ENCODE results near the gene PLXND1.

Gene PLXND1

DNA sequence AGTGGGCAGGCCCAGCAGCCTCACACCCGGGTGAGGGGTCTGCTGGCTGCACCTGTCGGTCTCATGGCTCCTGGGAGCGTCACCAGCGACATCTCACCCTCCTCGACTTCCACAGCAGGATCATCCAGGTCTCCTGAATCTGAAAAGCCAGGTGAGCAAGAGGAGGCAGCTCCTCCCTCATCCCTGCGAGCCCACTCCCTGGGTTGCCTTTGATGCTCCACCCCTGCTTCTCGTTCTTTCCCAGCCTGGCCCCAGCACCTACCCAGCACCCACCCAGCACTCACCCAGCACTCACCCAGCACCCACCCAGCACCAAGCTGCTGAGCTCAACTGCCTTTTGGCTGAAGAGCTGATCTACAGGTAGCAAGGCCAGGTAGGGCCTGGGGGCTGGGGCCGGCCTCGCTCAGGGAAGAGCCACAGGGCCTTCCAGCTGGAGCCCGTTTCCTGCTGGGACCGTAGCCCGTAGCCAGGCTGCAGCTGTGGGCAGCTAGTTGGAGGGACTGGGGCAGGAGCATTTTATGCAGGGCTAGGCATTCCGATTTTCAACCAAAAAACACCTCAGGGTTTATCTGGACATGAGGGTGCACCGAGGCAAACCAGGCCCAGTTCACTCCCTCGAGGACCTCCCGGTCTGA lies 63.2 kb downstream of the PLXND1 start, which contains the start of gene H1-8:
H1-8 (plus strand) TSS at position 20 of the 635 bp plus-strand sequence; CDS start at position 64, 44 bp downstream.
- no peak for DNase-seq

DNA sequence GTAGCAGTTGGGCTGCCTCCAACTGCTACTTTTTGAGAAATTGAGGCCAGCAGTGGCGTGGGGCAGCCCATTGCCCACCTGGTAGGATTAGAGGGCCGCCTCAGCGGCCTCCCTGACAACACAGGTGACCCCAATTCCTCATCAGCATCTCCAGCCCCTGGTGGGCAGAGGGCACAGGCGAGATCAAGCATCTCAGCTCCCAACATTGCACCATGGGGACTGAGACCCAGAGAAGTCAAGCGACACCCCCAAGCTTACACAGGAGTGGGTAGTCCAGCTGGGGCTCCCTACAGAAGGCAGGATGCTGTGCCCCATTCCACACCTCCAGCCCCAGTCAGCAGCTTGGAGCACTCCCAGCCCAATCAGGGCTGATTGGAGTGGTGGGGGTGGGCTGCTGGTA lies 63.7 kb downstream of the PLXND1 start:
- no peak for DNase-seq

DNA sequence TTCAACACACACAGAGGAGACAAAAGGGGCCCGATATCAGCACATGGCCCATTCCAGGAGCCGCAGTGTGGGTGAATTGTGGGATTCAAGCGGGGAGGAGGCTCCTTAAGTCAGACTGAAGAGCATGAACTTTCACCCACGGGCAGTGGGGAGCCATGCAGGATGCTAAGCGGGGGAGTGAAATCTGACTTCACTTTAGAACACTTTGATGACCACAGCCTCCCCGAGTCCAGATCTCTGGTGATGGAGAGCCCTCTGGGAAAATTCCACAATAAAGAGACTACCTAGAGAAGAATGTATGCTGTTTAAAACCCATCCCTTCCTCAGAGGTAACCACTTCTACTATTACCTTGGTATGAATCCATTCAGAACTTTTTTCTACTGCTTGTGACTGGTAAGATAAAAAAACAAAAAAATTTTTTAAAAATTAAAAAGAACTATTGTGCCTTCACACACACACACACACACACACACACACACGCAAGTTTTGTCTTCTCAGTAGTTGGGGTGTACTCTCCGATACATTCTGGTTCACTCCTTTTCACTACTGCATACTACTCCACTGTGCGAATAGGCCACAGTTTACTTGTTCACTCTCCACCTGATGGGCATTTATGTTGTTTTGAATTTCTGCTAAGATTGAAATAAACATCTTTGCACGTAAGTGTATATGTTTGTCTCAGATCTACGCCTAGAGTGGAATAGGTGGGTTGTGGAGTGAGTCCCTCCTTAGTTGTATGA lies 65.5 kb downstream of the PLXND1 start:
- no peak for DNase-seq

DNA sequence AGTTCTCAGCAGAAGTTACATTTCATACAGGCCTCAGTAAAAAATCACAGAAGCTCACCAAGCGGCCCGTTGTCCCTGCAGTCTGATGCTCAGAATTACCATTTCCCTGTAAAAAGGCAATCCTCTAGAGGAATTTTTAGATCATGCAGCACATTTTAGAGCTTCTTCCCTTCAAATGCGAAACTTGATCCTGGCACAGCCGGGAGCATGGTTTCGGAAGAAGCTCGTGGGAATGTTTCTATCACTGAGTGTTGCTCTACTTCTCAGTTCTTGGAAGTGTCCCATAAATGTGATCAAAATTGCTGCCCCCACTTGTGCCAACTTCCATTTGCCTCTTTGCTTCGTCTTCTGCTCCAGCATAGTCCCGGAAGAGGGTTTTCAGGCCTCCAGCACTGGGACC lies 67.3 kb downstream of the PLXND1 start:
- DNase-seq: no peak

DNA sequence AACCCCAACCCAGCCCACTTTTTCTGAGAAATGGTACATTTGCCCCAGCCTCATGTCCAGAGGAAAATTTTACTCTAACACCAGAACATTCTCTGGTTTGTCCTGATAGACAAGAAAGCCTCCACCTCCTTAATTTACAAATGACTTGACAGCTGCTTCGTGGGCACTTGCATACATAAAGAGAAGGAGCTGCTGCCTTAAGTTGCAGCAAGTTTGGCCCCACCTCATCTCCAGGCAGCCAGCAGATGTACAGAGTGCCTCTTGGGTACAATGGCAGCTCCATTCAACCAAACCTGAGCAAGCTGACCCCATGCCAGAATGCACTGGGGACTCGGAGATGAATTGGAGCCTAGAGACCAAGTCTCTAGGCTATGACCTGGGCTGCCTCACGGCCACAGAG lies 69.7 kb downstream of the PLXND1 start:
- no peak for DNase-seq

DNA sequence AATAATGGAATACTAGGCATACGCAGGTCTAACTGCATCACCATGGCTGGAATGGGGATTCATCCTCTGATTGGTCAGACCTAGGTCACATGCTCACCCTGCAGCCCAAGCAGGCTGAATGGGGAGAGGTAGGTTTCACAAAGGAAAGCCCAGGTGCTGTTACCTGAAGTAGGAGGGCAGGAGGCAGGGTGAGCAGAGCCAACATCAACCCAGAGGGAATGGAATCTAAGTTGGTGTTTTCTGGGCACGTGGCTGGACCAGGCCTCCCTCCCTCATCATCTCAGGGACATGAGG lies 70.2 kb downstream of the PLXND1 start:
- DNase-seq: no peak

DNA sequence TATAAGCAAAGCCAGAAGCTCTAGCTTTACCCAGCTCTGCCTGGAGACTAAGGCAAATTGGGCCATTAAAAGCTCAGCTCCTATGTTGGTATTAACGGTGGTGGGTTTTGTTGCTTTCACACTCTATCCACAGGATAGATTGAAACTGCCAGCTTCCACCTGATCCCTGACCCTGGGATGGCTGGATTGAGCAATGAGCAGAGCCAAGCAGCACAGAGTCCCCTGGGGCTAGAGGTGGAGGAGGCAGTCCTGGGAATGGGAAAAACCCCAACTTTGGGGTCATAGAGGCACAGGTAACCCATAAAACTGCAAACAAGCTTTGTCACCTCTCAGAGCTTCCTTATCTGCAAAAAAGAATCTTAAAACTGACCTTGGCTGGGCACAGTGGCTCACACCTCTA lies 71.4 kb downstream of the PLXND1 start:
- no peak for DNase-seq

DNA sequence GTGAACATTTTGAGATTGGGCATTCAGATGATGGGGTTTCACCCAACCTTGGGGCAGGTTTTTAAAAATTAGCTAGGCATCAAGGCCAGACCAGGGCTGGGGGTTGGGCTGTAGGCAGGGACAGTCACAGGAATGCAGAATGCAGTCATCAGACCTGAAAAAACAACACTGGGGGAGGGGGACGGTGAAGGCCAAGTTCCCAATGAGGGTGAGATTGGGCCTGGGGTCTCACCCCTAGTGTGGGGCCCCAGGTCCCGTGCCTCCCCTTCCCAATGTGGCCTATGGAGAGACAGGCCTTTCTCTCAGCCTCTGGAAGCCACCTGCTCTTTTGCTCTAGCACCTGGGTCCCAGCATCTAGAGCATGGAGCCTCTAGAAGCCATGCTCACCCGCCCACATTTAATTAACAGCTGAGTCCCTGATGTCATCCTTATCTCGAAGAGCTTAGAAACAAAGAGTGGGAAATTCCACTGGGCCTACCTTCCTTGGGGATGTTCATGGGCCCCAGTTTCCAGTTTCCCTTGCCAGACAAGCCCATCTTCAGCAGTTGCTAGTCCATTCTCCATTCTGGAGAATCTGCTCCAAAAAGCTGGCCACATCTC lies 71.9 kb downstream of the PLXND1 start:
- DNase-seq: no peak

DNA sequence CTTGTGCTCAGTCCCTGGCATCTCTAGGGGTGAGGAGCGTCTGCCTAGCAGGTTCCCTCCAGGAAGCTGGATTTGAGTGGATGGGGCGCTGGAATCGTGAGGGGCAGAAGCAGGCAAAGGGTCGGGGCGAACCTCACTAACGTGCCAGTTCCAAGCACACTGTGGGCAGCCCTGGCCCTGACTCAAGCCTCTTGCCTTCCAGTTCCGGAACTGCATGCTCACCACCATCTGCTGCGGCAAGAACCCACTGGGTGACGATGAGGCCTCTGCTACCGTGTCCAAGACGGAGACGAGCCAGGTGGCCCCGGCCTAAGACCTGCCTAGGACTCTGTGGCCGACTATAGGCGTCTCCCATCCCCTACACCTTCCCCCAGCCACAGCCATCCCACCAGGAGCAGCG lies 73.1 kb downstream of the PLXND1 start:
- DNase-seq: no peak

DNA sequence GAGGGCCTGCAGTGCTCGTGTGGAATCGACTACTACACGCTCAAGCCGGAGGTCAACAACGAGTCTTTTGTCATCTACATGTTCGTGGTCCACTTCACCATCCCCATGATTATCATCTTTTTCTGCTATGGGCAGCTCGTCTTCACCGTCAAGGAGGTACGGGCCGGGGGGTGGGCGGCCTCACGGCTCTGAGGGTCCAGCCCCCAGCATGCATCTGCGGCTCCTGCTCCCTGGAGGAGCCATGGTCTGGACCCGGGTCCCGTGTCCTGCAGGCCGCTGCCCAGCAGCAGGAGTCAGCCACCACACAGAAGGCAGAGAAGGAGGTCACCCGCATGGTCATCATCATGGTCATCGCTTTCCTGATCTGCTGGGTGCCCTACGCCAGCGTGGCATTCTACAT lies 74.2 kb downstream of the PLXND1 start:
- DNase-seq: no peak

DNA sequence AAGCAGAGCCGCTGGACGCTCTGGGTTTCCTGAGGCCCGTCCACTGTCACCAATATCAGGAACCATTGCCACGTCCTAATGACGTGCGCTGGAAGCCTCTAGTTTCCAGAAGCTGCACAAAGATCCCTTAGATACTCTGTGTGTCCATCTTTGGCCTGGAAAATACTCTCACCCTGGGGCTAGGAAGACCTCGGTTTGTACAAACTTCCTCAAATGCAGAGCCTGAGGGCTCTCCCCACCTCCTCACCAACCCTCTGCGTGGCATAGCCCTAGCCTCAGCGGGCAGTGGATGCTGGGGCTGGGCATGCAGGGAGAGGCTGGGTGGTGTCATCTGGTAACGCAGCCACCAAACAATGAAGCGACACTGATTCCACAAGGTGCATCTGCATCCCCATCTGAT lies 74.8 kb downstream of the PLXND1 start:
- DNase-seq: no peak

DNA sequence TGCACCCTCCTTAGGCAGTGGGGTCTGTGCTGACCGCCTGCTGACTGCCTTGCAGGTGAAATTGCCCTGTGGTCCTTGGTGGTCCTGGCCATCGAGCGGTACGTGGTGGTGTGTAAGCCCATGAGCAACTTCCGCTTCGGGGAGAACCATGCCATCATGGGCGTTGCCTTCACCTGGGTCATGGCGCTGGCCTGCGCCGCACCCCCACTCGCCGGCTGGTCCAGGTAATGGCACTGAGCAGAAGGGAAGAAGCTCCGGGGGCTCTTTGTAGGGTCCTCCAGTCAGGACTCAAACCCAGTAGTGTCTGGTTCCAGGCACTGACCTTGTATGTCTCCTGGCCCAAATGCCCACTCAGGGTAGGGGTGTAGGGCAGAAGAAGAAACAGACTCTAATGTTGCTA lies 75.7 kb downstream of the PLXND1 start:
- DNase-seq: no peak

DNA sequence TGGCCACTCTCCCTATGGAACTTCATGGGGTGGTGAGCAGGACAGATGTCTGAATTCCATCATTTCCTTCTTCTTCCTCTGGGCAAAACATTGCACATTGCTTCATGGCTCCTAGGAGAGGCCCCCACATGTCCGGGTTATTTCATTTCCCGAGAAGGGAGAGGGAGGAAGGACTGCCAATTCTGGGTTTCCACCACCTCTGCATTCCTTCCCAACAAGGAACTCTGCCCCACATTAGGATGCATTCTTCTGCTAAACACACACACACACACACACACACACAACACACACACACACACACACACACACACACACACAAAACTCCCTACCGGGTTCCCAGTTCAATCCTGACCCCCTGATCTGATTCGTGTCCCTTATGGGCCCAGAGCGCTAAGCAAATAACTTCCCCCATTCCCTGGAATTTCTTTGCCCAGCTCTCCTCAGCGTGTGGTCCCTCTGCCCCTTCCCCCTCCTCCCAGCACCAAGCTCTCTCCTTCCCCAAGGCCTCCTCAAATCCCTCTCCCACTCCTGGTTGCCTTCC lies 76.2 kb downstream of the PLXND1 start:
- DNase-seq: no peak

DNA sequence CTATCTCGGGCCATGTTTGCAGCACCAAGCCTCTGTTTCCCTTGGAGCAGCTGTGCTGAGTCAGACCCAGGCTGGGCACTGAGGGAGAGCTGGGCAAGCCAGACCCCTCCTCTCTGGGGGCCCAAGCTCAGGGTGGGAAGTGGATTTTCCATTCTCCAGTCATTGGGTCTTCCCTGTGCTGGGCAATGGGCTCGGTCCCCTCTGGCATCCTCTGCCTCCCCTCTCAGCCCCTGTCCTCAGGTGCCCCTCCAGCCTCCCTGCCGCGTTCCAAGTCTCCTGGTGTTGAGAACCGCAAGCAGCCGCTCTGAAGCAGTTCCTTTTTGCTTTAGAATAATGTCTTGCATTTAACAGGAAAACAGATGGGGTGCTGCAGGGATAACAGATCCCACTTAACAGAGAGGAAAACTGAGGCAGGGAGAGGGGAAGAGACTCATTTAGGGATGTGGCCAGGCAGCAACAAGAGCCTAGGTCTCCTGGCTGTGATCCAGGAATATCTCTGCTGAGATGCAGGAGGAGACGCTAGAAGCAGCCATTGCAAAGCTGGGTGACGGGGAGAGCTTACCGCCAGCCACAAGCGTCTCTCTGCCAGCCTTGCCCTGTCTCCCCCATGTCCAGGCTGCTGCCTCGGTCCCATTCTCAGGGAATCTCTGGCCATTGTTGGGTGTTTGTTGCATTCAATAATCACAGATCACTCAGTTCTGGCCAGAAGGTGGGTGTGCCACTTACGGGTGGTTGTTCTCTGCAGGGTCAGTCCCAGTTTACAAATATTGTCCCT lies 76.9 kb downstream of the PLXND1 start:
- no peak for DNase-seq

DNA sequence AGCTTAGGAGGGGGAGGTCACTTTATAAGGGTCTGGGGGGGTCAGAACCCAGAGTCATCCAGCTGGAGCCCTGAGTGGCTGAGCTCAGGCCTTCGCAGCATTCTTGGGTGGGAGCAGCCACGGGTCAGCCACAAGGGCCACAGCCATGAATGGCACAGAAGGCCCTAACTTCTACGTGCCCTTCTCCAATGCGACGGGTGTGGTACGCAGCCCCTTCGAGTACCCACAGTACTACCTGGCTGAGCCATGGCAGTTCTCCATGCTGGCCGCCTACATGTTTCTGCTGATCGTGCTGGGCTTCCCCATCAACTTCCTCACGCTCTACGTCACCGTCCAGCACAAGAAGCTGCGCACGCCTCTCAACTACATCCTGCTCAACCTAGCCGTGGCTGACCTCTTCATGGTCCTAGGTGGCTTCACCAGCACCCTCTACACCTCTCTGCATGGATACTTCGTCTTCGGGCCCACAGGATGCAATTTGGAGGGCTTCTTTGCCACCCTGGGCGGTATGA lies 77.8 kb downstream of the PLXND1 start, which contains the start of gene RHO:
RHO (plus strand) TSS at position 51 of the 512 bp plus-strand sequence; CDS start at position 146, 95 bp downstream.
- DNase-seq: no peak

DNA sequence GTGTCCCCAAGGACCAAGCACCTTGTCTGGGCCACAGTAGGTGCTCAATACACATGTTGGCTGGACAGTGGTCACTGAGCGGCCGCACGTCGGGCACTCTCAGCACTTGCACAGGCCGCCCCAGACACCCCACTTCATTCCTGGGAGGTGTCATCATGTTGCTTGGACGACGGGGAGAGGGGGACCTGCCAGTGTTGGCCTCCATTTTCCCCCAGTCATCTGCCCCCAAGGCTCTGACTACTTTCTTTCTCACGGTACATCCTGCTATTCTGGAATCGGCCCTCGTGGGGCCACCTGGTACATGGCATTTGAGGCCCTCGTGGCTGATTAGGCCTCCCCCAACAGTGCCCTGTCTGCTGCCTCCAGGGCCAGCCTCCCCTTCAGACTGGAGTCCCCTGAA lies 79.2 kb downstream of the PLXND1 start:
- no peak for DNase-seq

DNA sequence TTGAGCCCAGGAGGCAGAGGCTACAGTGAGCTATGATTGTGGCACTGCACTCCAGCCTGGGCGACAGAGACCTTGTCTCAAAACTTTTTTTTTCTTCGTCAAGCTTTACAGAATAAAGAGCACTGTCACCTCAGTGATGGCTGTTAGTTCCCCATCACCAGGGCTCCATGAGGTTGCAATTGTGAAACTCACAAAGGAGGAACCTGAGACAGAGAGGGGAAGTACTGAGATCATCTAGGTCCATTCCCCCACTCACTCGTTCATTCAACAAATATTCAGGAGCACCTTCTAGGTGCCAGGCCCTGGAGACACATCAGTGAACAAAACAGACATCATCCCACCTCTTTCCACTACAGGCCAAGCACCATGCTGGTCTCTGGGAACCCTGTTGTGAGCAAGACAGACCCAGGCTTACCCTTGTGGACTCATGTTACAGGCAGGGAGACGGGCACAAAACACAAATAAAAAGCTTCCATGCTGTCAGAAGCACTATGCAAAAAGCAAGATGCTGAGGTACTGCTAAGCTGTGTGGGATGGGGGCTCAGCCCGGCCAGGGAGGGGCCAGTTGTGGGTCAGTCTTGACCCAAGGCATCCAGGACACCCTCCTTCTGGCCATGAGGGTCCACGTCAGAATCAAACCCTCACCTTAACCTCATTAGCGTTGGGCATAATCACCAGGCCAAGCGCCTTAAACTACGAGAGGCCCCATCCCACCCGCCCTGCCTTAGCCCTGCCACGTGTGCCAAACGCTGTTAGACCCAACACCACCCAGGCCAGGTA lies 80.2 kb downstream of the PLXND1 start:
- no peak for DNase-seq

DNA sequence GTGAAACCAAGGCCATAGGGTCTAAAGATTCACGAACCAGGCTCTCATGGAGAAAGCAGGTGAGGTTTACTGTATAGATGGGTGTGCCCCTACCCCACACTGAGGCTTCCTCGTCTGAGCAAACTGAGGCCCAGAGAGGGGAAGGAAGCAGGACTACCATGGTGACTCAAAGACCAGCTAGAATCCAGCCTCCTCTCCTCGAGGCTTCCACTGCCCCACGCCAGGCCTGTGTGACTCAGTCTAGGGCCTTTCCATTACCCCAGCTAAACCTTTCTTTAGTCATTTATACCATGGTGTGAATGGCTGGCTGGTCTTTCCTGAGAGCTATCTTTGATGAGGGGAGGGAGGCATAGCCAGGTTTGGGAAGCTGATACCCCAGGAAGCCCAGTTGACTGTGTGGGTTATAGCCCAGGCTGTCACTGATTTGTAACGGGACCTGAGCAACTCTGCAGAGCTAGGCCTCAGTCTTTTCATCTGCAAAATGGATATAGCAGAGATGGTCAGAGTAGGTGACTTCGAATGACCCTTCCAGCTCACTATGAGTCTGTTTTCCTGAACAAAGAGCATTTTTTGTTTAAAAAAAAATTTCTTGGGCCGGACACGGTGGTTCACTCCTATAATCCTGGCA lies 81.0 kb downstream of the PLXND1 start:
- DNase-seq: no peak

DNA sequence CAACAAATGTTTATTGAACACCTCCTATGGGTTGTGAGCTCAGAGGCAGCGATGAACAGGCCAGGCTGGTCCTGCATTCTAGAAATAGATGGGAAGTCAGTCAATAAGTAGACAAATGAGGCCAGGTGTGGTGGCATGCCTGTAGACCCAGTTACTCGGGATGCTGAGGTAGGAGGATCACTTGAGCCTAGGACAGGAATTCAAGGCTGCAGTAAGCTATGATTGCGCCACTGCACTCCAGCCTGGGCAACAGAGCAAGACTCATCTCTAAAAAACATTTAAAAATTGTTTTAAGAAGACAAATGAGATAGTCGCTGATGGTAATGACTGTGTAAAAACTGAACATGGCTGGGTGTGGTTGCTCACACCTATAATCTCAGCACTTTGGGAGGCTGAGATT lies 82.4 kb downstream of the PLXND1 start:
- no peak for DNase-seq

DNA sequence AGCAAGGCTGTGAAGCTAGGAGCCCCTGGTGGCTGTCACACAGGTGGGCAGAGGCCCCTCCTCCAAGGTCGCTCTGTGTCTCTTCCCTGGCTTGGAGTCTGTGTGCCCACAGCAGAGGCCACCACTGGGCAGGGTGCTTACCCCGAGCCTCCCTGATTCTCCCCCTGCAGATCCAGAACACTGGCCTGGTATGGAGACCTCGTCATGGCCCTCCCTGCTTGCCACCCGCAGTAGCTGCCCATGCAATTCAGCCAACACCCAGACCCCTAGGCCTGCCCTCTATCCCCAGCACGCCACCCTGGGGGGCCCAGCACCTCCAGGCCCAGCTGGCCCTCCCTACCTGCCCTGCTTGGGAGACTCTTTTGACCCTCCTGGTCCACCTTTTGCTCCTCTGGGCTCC lies 83.5 kb downstream of the PLXND1 start:
- no peak for DNase-seq

DNA sequence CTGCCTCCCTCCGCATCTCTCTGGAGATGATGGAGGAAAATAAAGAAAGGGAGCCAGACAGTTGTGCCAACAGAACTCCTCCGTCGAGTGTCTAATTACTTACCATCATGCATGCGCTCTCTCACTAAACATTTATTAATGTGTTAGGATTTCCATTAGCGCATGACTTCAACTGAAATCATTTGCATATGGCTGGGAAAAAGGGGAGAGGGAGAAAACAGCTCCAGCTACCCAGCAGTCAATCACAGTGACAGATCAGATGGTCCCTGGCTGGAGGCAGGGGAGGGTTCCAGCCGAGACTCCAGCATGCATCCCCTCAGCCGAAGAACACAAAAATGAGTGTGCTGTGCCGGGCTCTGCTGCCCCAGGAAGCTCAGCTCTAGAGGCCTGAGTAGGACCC lies 84.9 kb downstream of the PLXND1 start:
- no peak for DNase-seq

DNA sequence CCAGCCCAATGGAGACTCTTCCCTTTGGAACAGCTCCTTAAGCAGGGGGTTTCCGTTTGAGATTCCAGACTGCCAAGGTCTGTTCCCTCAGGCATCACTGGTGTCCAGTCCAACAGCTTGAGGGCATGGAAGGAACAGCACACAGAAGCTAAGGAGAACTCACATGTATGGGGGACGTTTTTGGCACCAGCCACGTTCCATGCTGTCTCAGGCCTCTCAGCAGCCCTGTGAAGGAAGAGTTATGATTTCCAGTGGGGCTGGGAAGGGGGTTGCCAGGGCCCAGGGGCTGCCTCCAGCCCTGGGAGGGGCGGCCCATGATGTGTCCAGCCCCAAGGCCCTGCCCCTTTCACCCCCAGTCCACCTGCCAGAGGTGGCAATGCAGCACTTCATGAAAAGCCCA lies 85.5 kb downstream of the PLXND1 start:
- no peak for DNase-seq

All from activated T-cell treated with anti-CD3 and anti-CD28 coated beads, Interleukin-2, amount 50 U/mL, for 1 hour (primary cell).